GM06990 (cell line): ENCODE measurements around the gene TMEM240.

Source experiments
- DNase-seq: peaks from one replicate; pipeline ENCODE4 v3.0.0-alpha.2; 2011; ENCODE audit not compliant: insufficient read length; ENCODE audit errors: extremely low read depth
- H3K27me3 ChIP-seq: replicated peaks from 2 replicates; pipeline ENCODE4 v1.6.0; 2011; ENCODE audit warnings: low read length; ENCODE audit not compliant: control insufficient read depth, insufficient read depth
- H3K36me3 ChIP-seq: 2 replicates; pipeline ENCODE4 v1.5.1; 2011; ENCODE audit warnings: low read length; ENCODE audit not compliant: control insufficient read depth, insufficient read depth
- H3K4me3 ChIP-seq: replicated peaks from 2 replicates; pipeline ENCODE4 v1.5.1; 2011; ENCODE audit warnings: low read depth, mild to moderate bottlenecking, control low read depth, low read length
- CTCF ChIP-seq: IDR thresholded peaks from 2 replicates; pipeline ENCODE4 v1.5.1; 2011; ENCODE audit warnings: low read length, control low read depth, mild to moderate bottlenecking, inconsistent platforms; ENCODE audit not compliant: insufficient read depth, poor library complexity, severe bottlenecking

TMEM240 gene

GRCh38 chr1:1574721-1575537 lies 34.5 kb upstream of the TMEM240 start, which contains the start of gene SSU72:
SSU72 (minus strand) TSS chr1:1574863; CDS start chr1:1574557, 306 bp downstream.
- peak; percentile 92 for DNase-seq
- no peak for TF ChIP-seq CTCF
- Histone ChIP-seq H3K36me3 (peaks cover 3% of the 10 kb centered on the region), H3K27me3 (no peaks in the 10 kb centered on the region), H3K4me3 (peak within 1 kb of the TSS; percentile 99)

- no peak for DNase-seq
- no peak for TF ChIP-seq CTCF
- H3K27me3 ChIP-seq: no peaks in the 10 kb centered on the region
- peaks cover 5% of the 10 kb centered on the region for H3K36me3 ChIP-seq
- peak overlapping the region; percentile 99 for H3K4me3 ChIP-seq
Measured at GRCh38 chr1:1573843-1574720, 33.7 kb upstream of the TMEM240 start.

- DNase-seq: no peak
- H3K4me3 ChIP-seq: no peak overlapping the region
- peaks cover 14% of the 10 kb centered on the region for H3K36me3 ChIP-seq
Measured at GRCh38 chr1:1569341-1569740, 28.9 kb upstream of the TMEM240 start.

GRCh38 chr1:1567891-1568291 lies 27.5 kb upstream of the TMEM240 start:
- peaks cover 18% of the 10 kb centered on the region for H3K36me3 ChIP-seq
- no peak overlapping the region for H3K4me3 ChIP-seq
- no peak for DNase-seq
- no peak for TF ChIP-seq CTCF
- H3K27me3 ChIP-seq: no peaks in the 10 kb centered on the region

More at GRCh38 chr1:1569341-1569740, 28.9 kb upstream of the TMEM240 start:
- no peaks in the 10 kb centered on the region for H3K27me3 ChIP-seq
- no peak for TF ChIP-seq CTCF

- no peak for TF ChIP-seq CTCF
- DNase-seq: no peak
- Histone ChIP-seq H3K4me3 (no peak overlapping the region), H3K27me3 (no peaks in the 10 kb centered on the region), H3K36me3 (peaks cover 21% of the 10 kb centered on the region)
Measured at GRCh38 chr1:1567152-1567875, 26.9 kb upstream of the TMEM240 start.
